ENCODE results near the gene HPCAL4.

The HPCAL4 gene

GRCh38 chr1:39720094-39720999 is 29.1 kb upstream of the HPCAL4 start:
- Histone ChIP-seq H3K36me3 (ENCODE audit: low read depth) (no peaks in the 10 kb centered on the region), H3K4me3 (ENCODE audit: severe bottlenecking) (no peak overlapping the region), H3K27ac (ENCODE audit: poor library complexity, severe bottlenecking) (no peak overlapping the region), H3K4me1 (ENCODE audit: insufficient read depth, poor library complexity, severe bottlenecking) (peaks cover 2% of the 10 kb centered on the region), H3K27me3 (ENCODE audit: insufficient read depth, poor library complexity, severe bottlenecking) (peaks cover 16% of the 10 kb centered on the region), H3K9me3 (ENCODE audit: severe bottlenecking) (no peaks in the 10 kb centered on the region)
- ATAC-seq (ENCODE audit: low read depth) (peak; percentile 60; the same call in 2 of the 3 replicates), DNase-seq (ENCODE audit: low spot score) (no peak)
- TF ChIP-seq CTCF (IDR thresholded peaks at IDR 0.05; ENCODE audit: poor library complexity, severe bottlenecking), result peak; percentile 85

- peaks cover 19% of the 10 kb centered on the region for H3K27me3 ChIP-seq (ENCODE audit: insufficient read depth, poor library complexity, severe bottlenecking)
- H3K4me1 ChIP-seq (ENCODE audit: insufficient read depth, poor library complexity, severe bottlenecking), result peaks cover 1% of the 10 kb centered on the region
- TF ChIP-seq CTCF (IDR thresholded peaks at IDR 0.05; ENCODE audit: poor library complexity, severe bottlenecking), result no peak
- H3K4me3 ChIP-seq (ENCODE audit: severe bottlenecking), result no peak overlapping the region
- no peak overlapping the region for H3K27ac ChIP-seq (ENCODE audit: poor library complexity, severe bottlenecking)
- no peaks in the 10 kb centered on the region for H3K36me3 ChIP-seq (ENCODE audit: low read depth)
- ATAC-seq (ENCODE audit: low read depth) (no peak), DNase-seq (ENCODE audit: low spot score) (no peak)
- no peaks in the 10 kb centered on the region for H3K9me3 ChIP-seq (ENCODE audit: severe bottlenecking)
Measured at GRCh38 chr1:39717809-39718208, 26.6 kb upstream of the HPCAL4 start.

GRCh38 chr1:39713557-39713956 is 22.3 kb upstream of the HPCAL4 start:
- H3K4me1 ChIP-seq (ENCODE audit: insufficient read depth, poor library complexity, severe bottlenecking), result no peaks in the 10 kb centered on the region
- H3K9me3 ChIP-seq (ENCODE audit: severe bottlenecking), result no peaks in the 10 kb centered on the region
- H3K4me3 ChIP-seq (ENCODE audit: severe bottlenecking), result no peak overlapping the region
- no peak for TF ChIP-seq CTCF (IDR thresholded peaks at IDR 0.05; ENCODE audit: poor library complexity, severe bottlenecking)
- peaks cover 19% of the 10 kb centered on the region for H3K27me3 ChIP-seq (ENCODE audit: insufficient read depth, poor library complexity, severe bottlenecking)
- DNase-seq (ENCODE audit: low spot score) (no peak), ATAC-seq (ENCODE audit: low read depth) (no peak)
- no peaks in the 10 kb centered on the region for H3K36me3 ChIP-seq (ENCODE audit: low read depth)
- H3K27ac ChIP-seq (ENCODE audit: poor library complexity, severe bottlenecking), result no peak overlapping the region

- H3K27ac ChIP-seq (ENCODE audit: poor library complexity, severe bottlenecking), result no peak overlapping the region
- no peak for TF ChIP-seq CTCF (IDR thresholded peaks at IDR 0.05; ENCODE audit: poor library complexity, severe bottlenecking)
- DNase-seq (ENCODE audit: low spot score) (no peak), ATAC-seq (ENCODE audit: low read depth) (no peak)
- no peak overlapping the region for H3K4me3 ChIP-seq (ENCODE audit: severe bottlenecking)
- no peaks in the 10 kb centered on the region for H3K36me3 ChIP-seq (ENCODE audit: low read depth)
- H3K27me3 ChIP-seq (ENCODE audit: insufficient read depth, poor library complexity, severe bottlenecking), result peaks cover 18% of the 10 kb centered on the region
- no peaks in the 10 kb centered on the region for H3K4me1 ChIP-seq (ENCODE audit: insufficient read depth, poor library complexity, severe bottlenecking)
- no peaks in the 10 kb centered on the region for H3K9me3 ChIP-seq (ENCODE audit: severe bottlenecking)
Measured at GRCh38 chr1:39711966-39712340, 20.7 kb upstream of the HPCAL4 start.

Data from RWPE2 (cell line).